IMR-90 (cell line): ENCODE measurements around the gene SLC16A8. TPM values are rescaled to one million over a fixed set of nuclear protein-coding genes. Genes with fewer than 3 reads are reported as not detected.
A peak's percentile ranks its signal among the peaks of the same experiment; 100 is the strongest.

ENCODE experiments used
- ATAC-seq: fragments of 200-7000 bp; cut with Tn5 transposase; 2 replicates; pipeline ENCODE4 v1.9.1; 2020; ENCODE audit warnings: low read depth, mild to moderate bottlenecking, moderate library complexity
- BruUV-seq: library from RNA; stranded (reverse); fragments of 400-500 nt; replicated peaks from 2 replicates; lab custom pipeline; 2021; lab: Mats Ljungman, UMichigan
- CTCF ChIA-PET: fragments of 300-600 bp; formaldehyde crosslinking; extraction: SDS; loops from one replicate; lab custom pipeline; 2021; ENCODE audit warnings: antibody characterized with exemption; lab: Yijun Ruan, JAX
- POLR2A ChIA-PET: fragments of 300-600 bp; sonication (Branson Sonifier 250); formaldehyde crosslinking; loops from one replicate; lab custom pipeline; 2022; ENCODE audit warnings: antibody characterized with exemption; ENCODE audit not compliant: unreplicated experiment; lab: Charles Lee
- DNase-seq: peaks from one replicate; pipeline ENCODE4 v3.0.0; 2013
- H2AFZ ChIP-seq: replicated peaks from 2 replicates; pipeline ENCODE3; 2013; ENCODE audit warnings: low read length, mild to moderate bottlenecking; ENCODE audit not compliant: poor library complexity
- H2AK5ac ChIP-seq: 2 replicates; pipeline ENCODE4 v1.6.1; 2013; ENCODE audit warnings: low read depth, low read length, inconsistent platforms
- H2AK9ac ChIP-seq: replicated peaks from 2 replicates; pipeline ENCODE3; 2013; ENCODE audit warnings: mild to moderate bottlenecking, low read depth, low read length, moderate library complexity; ENCODE audit not compliant: poor library complexity
- H2BK120ac ChIP-seq: 2 replicates; pipeline ENCODE4 v1.6.1; 2013; ENCODE audit warnings: low read depth, low read length, inconsistent platforms
- H2BK15ac ChIP-seq: 3 replicates; pipeline ENCODE4 v1.6.1; 2013; ENCODE audit warnings: low read depth, low read length, inconsistent platforms
- H2BK20ac ChIP-seq: 2 replicates; pipeline ENCODE4 v1.6.1; 2013; ENCODE audit warnings: low read depth, mild to moderate bottlenecking, inconsistent platforms, low read length, moderate library complexity
- H2BK5ac ChIP-seq: 2 replicates; pipeline ENCODE4 v1.6.1; 2013; ENCODE audit warnings: mild to moderate bottlenecking, low read depth, low read length, inconsistent platforms; ENCODE audit not compliant: poor library complexity, severe bottlenecking
- H3K14ac ChIP-seq: replicated peaks from 2 replicates; pipeline ENCODE4 v1.6.1; 2013; ENCODE audit warnings: low read depth, low read length, inconsistent platforms
- H3K18ac ChIP-seq: 2 replicates; pipeline ENCODE4 v1.6.1; 2013; ENCODE audit warnings: low read depth, low read length, control low read depth
- H3K23ac ChIP-seq: 2 replicates; pipeline ENCODE4 v1.6.1; 2013; ENCODE audit warnings: low read depth, low read length, inconsistent platforms
- H3K27ac ChIP-seq: 2 replicates; pipeline ENCODE4 v1.5.1; 2013; ENCODE audit warnings: mild to moderate bottlenecking, control low read depth, low read length; ENCODE audit not compliant: insufficient read depth
- H3K27me3 ChIP-seq: 2 replicates; pipeline ENCODE4 v1.6.1; 2013; ENCODE audit warnings: low read length; ENCODE audit not compliant: control insufficient read depth, insufficient read depth
- H3K36me3 ChIP-seq: 2 replicates; pipeline ENCODE4 v1.6.1; 2013; ENCODE audit warnings: low read length, mixed read lengths; ENCODE audit not compliant: control insufficient read depth, insufficient read depth
- H3K4ac ChIP-seq: 2 replicates; pipeline ENCODE4 v1.6.1; 2013; ENCODE audit warnings: low read depth, low read length, inconsistent platforms
- H3K4me1 ChIP-seq: 2 replicates; pipeline ENCODE4 v1.6.1; 2013; ENCODE audit warnings: low read length, mixed read lengths; ENCODE audit not compliant: control insufficient read depth, insufficient read depth
- H3K4me2 ChIP-seq: 2 replicates; pipeline ENCODE4 v1.6.1; 2013; ENCODE audit warnings: low read depth, mild to moderate bottlenecking, control low read depth, low read length, moderate library complexity
- H3K4me3 ChIP-seq: 2 replicates; pipeline ENCODE4 v1.5.1; 2013; ENCODE audit warnings: low read depth, mild to moderate bottlenecking, control low read depth, low read length, moderate library complexity; ENCODE audit not compliant: insufficient read depth
- H3K56ac ChIP-seq: 2 replicates; pipeline ENCODE4 v1.6.1; 2013; ENCODE audit warnings: low read length, inconsistent platforms; ENCODE audit not compliant: insufficient read depth; ENCODE audit errors: extremely low read depth
- H3K79me1 ChIP-seq, 2 experiments: 2 replicates each; pipeline ENCODE4 v1.6.1; 2013; ENCODE audit warnings: low read length in 2 of 2, inconsistent platforms in 1 of 2, low read depth in 1 of 2
- H3K9ac ChIP-seq: 2 replicates; pipeline ENCODE4 v1.6.1; 2013; ENCODE audit warnings: low read depth, low read length, control low read depth
- H3K9me1 ChIP-seq: 2 replicates; pipeline ENCODE4 v1.6.1; 2013; ENCODE audit warnings: low read length, inconsistent platforms; ENCODE audit not compliant: insufficient read depth
- H3K9me3 ChIP-seq: 2 replicates; pipeline ENCODE4 v1.6.1; 2013; ENCODE audit warnings: low read length; ENCODE audit not compliant: control insufficient read depth, insufficient read depth
- H4K20me1 ChIP-seq: 2 replicates; pipeline ENCODE4 v1.6.1; 2013; ENCODE audit warnings: low read length, inconsistent platforms; ENCODE audit not compliant: insufficient read depth
- H4K5ac ChIP-seq: 2 replicates; pipeline ENCODE4 v1.6.1; 2013; ENCODE audit warnings: mild to moderate bottlenecking, low read depth, low read length, control low read depth
- H4K8ac ChIP-seq, 2 experiments: 2 replicates each; pipeline ENCODE4 v1.6.1; 2013; ENCODE audit warnings: low read depth in 2 of 2, low read length in 2 of 2, control low read depth in 1 of 2, inconsistent platforms in 1 of 2
- H4K91ac ChIP-seq: 2 replicates; pipeline ENCODE4 v1.6.1; 2013; ENCODE audit warnings: low read depth, low read length, inconsistent platforms; ENCODE audit not compliant: insufficient read depth
- CEBPB ChIP-seq: IDR thresholded peaks from 2 replicates; pipeline ENCODE4 v1.6.1; 2012; ENCODE audit warnings: low read depth, low read length, improper control_type of control experiment
- CHD1 ChIP-seq: IDR thresholded peaks from 2 replicates; pipeline ENCODE4 v1.6.1; 2012; ENCODE audit warnings: low read depth, low read length, improper control_type of control experiment
- ELK1 ChIP-seq: fragments of 150-350 bp; IDR thresholded peaks from 2 replicates; pipeline ENCODE4 v1.6.1; 2016; ENCODE audit warnings: low read depth, mild to moderate bottlenecking, low read length, moderate library complexity, borderline replicate concordance
- MAZ ChIP-seq: IDR thresholded peaks from 2 replicates; pipeline ENCODE4 v1.6.1; 2012; ENCODE audit warnings: low read depth, mild to moderate bottlenecking, low read length, improper control_type of control experiment, moderate library complexity, borderline replicate concordance
- NFE2L2 ChIP-seq: fragments of 150-350 bp; IDR thresholded peaks from 2 replicates; pipeline ENCODE4 v1.6.1; 2016; ENCODE audit warnings: low read depth, mild to moderate bottlenecking, low read length
- RAD21 ChIP-seq: IDR thresholded peaks from 2 replicates; pipeline ENCODE4 v1.6.1; 2012; ENCODE audit warnings: low read length, improper control_type of control experiment
- RFX5 ChIP-seq: IDR thresholded peaks from 2 replicates; pipeline ENCODE4 v1.8.0; 2012; ENCODE audit warnings: low read depth, mild to moderate bottlenecking, low read length, moderate library complexity
- WGBS, 2 experiments: methylation state at CpG; one replicate each; pipeline versions ENCODE4 v1.1.5 to v1.1.7; 2013; ENCODE audit warnings: missing lambda C conversion rate in 2 of 2; ENCODE audit not compliant: insufficient read length in 1 of 2; ENCODE audit errors: extremely low coverage in 2 of 2; 5-methylcytosine and 5-hydroxymethylcytosine counted together
- dilution Hi-C: fragments of 300-500 bp; cut with HindIII; formaldehyde crosslinking; loops from one replicate; pipeline ENCODE4 v1.14.3; 2018; ENCODE audit warnings: low sequenced_read_pairs; ENCODE audit not compliant: unreplicated experiment
- in situ Hi-C: fragments of 300-500 bp; cut with MboI; formaldehyde crosslinking; loops from 3 replicates; pipeline ENCODE4 v1.14.3; 2019; ENCODE audit warnings: low sequenced_read_pairs, inconsistent platforms, mixed read lengths
- intact Hi-C: fragments of 100-400 bp; cut with micrococcal nuclease; formaldehyde crosslinking; loops from 2 replicates; pipeline ENCODE4 v1.10.0; 2022
- polyA plus RNA-seq, 3 experiments: library from polyadenylated mRNA; depleted of rRNA; stranded (reverse); fragments of >200 nt; gene quantifications; 2 replicates each; pipeline ENCODE4 v1.2.3, GENCODE V29; 2012; ENCODE audit warnings: low replicate concordance in 1 of 3
- total RNA-seq: library from RNA; depleted of rRNA; stranded (reverse); fragments of >200 nt; gene quantifications from 2 replicates; pipeline ENCODE4 v1.2.3, GENCODE V29; 2012
- TF ChIP-seq, protein P1 (sequence below): fragments of 150-350 bp; IDR thresholded peaks from 2 replicates; pipeline ENCODE4 v1.6.1; 2017; ENCODE audit warnings: mild to moderate bottlenecking, antibody characterized with exemption, low read length, low read depth

Gene SLC16A8
- total and polyA plus RNA-seq, 2 of the 4 experiments (the other 2 are of a cell fraction) = not detected

DNA sequence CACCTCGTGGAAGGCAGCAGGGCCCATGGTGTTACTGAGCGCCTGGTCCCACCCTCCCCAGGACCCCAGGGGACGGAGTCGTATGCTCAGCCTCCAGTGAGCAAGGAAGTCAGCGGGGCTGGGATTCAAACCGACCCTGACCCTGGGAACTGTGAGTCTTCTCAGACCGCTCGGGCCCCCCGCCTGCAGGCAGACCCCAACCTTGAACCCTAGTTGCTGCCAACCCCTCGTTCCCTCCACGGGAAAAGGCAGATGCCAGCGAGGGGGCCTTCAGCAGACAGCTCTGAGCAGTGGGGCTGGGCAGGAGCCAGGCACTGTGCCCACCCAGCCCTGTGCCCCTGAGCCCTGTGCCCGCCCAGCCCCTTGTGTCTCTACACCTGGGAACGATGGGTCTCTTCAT is 6.4 kb downstream of the SLC16A8 start:
- H2BK5ac ChIP-seq = no peak overlapping the region
- H3K27ac ChIP-seq = no peak overlapping the region
- H3K4me2 ChIP-seq = no peak overlapping the region
- H4K5ac ChIP-seq = no peak overlapping the region
- H2AFZ ChIP-seq = no peak overlapping the region
- H3K18ac ChIP-seq = no peak overlapping the region
- no peak overlapping the region for H3K23ac ChIP-seq
- ChIA-PET POLR2A (no interaction called here), CTCF (no interaction called here)
- no peak overlapping the region for H2BK15ac ChIP-seq
- intact Hi-C loops = no loop called here
- H3K9me3 ChIP-seq = no peaks in the 10 kb centered on the region
- 75% methylated on average over 10 of the region's 14 CpGs; no CpG with 5 or more reads in 1 of the 2 experiments for WGBS, 2 experiments
- H4K20me1 ChIP-seq = no peaks in the 10 kb centered on the region
- no peak overlapping the region for H2BK120ac ChIP-seq
- DNase-seq = no peak
- H3K4me1 ChIP-seq = no peaks in the 10 kb centered on the region; the same call in 1 of the 2 replicates
- H2AK9ac ChIP-seq = peak overlapping the region; percentile 35
- peaks cover 8% of the 10 kb centered on the region for H3K36me3 ChIP-seq
- in situ Hi-C loops = no loop called here
- no peak overlapping the region for H3K56ac ChIP-seq
- no peak overlapping the region for H4K91ac ChIP-seq
- no peak overlapping the region for H4K8ac ChIP-seq
- H3K9ac ChIP-seq = no peak overlapping the region
- dilution Hi-C loops = no loop called here
- no peak overlapping the region for H2BK20ac ChIP-seq
- no peak overlapping the region for H3K4ac ChIP-seq
- H3K9me1 ChIP-seq = 0 out of 2 replicates have a peak, but pooled peaks cover 6% of the 10 kb centered on the region
- no peaks in the 10 kb centered on the region for H3K79me1 ChIP-seq
- TF ChIP-seq CEBPB = no peak
- TF ChIP-seq, protein P1, sequence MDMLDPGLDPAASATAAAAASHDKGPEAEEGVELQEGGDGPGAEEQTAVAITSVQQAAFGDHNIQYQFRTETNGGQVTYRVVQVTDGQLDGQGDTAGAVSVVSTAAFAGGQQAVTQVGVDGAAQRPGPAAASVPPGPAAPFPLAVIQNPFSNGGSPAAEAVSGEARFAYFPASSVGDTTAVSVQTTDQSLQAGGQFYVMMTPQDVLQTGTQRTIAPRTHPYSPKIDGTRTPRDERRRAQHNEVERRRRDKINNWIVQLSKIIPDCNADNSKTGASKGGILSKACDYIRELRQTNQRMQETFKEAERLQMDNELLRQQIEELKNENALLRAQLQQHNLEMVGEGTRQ = no peak
- no peak for TF ChIP-seq RFX5
- no peak for TF ChIP-seq MAZ
- no peak for TF ChIP-seq CHD1
- no peak for TF ChIP-seq NFE2L2
- no peak for TF ChIP-seq ELK1
- no peak for TF ChIP-seq RAD21
- ATAC-seq = no peak
- H3K27me3 ChIP-seq = peaks cover 22% of the 10 kb centered on the region
- H3K4me3 ChIP-seq = no peak overlapping the region
- no peak overlapping the region for H2AK5ac ChIP-seq
- BruUV-seq = no TSS peak
- no peak overlapping the region for H3K14ac ChIP-seq
